Thymus (tissue), 11 donors: Measurements from ENCODE around the gene PLXND1. TPM values are rescaled to one million over a fixed set of nuclear protein-coding genes. Genes with fewer than 3 reads are reported as not detected.
"Not testable (repeated sequence)": the region's sequence is repeated elsewhere in the genome, so short reads cannot be mapped to it uniquely, and the experiment has no call there.

ENCODE experiments used
- DNase-seq, 9 donors: peaks; one replicate each; pipeline ENCODE4 v3.0.0-alpha.2; 2013; ENCODE audit warnings: low spot score in 9 of 9, low read depth in 6 of 9, missing footprints in 1 of 9
- H3K27ac ChIP-seq, 2 donors: one replicate each; pipeline ENCODE4 v1.5.1; 2013; ENCODE audit warnings: control low read depth in 1 of 2, low read depth in 1 of 2, low read length in 1 of 2, mild to moderate bottlenecking in 1 of 2, moderate library complexity in 1 of 2
- H3K27me3 ChIP-seq, 2 donors: one replicate each; pipeline ENCODE4 v1.5.1; 2013; ENCODE audit warnings: low read length in 1 of 2; ENCODE audit not compliant: control insufficient read depth in 2 of 2, insufficient read depth in 1 of 2
- H3K36me3 ChIP-seq, 2 donors: one replicate each; pipeline ENCODE4 v1.5.1; 2013; ENCODE audit warnings: low read length in 1 of 2, mild to moderate bottlenecking in 1 of 2, moderate library complexity in 1 of 2; ENCODE audit not compliant: control insufficient read depth in 2 of 2, insufficient read depth in 2 of 2
- H3K4me1 ChIP-seq, 2 donors: one replicate each; pipeline ENCODE4 v1.5.1; 2013; ENCODE audit warnings: low read length in 2 of 2; ENCODE audit not compliant: control insufficient read depth in 2 of 2, insufficient read depth in 2 of 2
- H3K4me3 ChIP-seq, 2 donors: one replicate each; pipeline ENCODE4 v1.5.1; 2013; ENCODE audit warnings: low read length in 2 of 2, control low read depth in 1 of 2, mild to moderate bottlenecking in 1 of 2
- H3K9me3 ChIP-seq, 2 donors: one replicate each; pipeline ENCODE4 v1.5.1; 2013; ENCODE audit warnings: low read length in 1 of 2, mild to moderate bottlenecking in 1 of 2; ENCODE audit not compliant: control insufficient read depth in 2 of 2, insufficient read depth in 1 of 2
- WGBS: extraction: QIAGEN DNeasy Blood & Tissue Kit; methylation state at CpG from one replicate; pipeline ENCODE4 v1.1.7; 2013; 5-methylcytosine and 5-hydroxymethylcytosine counted together
- polyA plus RNA-seq: library from polyadenylated mRNA; stranded (reverse); fragments of 200-250 nt; gene quantifications from one replicate; pipeline ENCODE4 v1.2.3, GENCODE V29; 2013
- total RNA-seq: library from RNA; stranded (reverse); fragments of 120-200 nt; gene quantifications from one replicate; pipeline ENCODE4 v1.2.4, GENCODE V29; 2013
- donor health status: healthy.

Gene PLXND1
- total and polyA plus RNA-seq, 2 donors: 31.2 to 106 TPM

DNA sequence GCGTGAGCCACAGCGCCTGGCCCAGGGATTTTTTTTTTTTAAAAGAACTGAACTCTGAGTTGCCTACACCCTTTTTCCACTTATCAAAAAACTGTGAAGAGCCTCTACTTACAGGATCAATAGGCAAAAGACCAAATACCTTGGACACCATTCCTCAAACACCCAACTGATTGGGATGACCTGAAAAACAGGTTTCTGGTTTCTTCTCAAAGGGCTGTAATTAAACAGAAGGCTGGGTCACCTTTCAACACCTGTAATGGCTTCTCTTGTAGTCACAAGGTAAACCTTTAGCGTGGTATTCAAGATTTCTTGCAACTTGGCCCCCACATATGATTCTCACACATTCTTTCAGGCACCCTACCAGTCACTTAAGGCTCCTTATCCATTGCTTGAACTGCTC lies 38.4 kb upstream of the PLXND1 start:
- Histone ChIP-seq H3K27ac (no peak overlapping the region), H3K4me3 (no peak overlapping the region), H3K27me3 (no peaks in the 10 kb centered on the region), H3K4me1 (no peaks in the 10 kb centered on the region), H3K9me3 (no peaks in the 10 kb centered on the region), H3K36me3 (peaks cover 0 to 4% of the 10 kb centered on the region in 2 donors)
- 79% methylated on average over 3 of the region's 3 CpGs for WGBS
- no peak for DNase-seq

DNA sequence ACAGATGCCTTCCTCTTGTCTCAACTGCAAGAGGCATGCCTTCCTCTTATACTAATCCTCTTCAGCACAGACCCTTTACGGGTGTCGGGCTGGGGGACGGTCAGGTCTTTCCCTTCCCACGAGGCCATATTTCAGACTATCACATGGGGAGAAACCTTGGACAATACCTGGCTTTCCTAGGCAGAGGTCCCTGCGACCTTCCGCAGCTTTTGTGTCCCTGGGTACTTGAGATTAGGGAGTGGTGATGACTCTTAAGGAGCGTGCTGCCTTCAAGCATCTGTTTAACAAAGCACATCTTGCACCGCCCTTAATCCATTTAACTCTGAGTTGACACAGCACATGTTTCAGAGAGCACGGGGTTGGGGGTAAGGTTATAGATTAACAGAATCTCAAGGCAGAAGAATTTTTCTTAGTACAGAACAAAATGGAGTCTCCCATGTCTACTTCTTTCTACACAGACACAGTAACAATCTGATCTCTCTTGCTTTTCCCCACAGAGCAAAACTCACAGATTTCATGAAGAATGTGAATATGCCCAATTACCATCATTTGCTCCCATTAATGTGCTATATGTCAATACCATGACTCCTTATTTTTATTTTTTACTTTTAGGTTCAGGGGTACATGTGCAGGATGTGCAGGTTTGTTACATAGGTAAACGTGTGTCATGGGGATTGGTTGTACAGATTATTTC lies 35.2 kb upstream of the PLXND1 start:
- 85% methylated on average over 9 of the region's 10 CpGs for WGBS

GRCh38 chr3:129640985-129641384 lies 34.5 kb upstream of the PLXND1 start:
- not testable (repeated sequence) for H3K36me3 ChIP-seq, H3K27me3 ChIP-seq, H3K4me3 ChIP-seq, H3K27ac ChIP-seq, DNase-seq, H3K9me3 ChIP-seq, H3K4me1 ChIP-seq
- 91% methylated on average over 7 of the region's 7 CpGs for WGBS

More for the DNA sequence above, 35.2 kb upstream of the PLXND1 start:
- H3K4me3 ChIP-seq, H3K27me3 ChIP-seq, H3K27ac ChIP-seq, H3K9me3 ChIP-seq, H3K36me3 ChIP-seq, DNase-seq, H3K4me1 ChIP-seq: not testable (repeated sequence)

DNA sequence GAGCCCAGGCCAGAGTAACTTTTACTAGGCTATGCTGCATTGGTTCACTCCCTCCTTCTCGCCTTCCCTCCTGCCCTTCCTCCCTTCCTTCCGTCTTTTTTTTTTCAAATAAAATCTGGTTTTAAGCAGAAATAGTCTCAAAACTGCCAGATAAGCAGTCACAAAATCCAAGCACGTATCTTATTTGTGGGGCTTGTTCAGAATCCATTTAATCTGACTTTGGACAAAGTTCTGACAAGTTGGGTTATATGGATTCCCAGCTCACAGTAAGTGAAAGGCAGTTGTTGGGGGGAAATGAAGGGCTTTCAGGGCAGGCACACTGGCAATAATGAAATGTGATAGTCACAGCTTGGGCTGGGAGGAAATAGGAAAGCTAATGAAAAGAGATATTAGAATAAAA lies 32.0 kb upstream of the PLXND1 start:
- Histone ChIP-seq H3K4me3 (no peak overlapping the region), H3K4me1 (no peaks in the 10 kb centered on the region), H3K27ac (no peak overlapping the region), H3K27me3 (no peaks in the 10 kb centered on the region), H3K9me3 (no peaks in the 10 kb centered on the region), H3K36me3 (no peaks in the 10 kb centered on the region)
- DNase-seq: no peak
- WGBS: 95% methylated on average over 3 of the region's 3 CpGs

DNA sequence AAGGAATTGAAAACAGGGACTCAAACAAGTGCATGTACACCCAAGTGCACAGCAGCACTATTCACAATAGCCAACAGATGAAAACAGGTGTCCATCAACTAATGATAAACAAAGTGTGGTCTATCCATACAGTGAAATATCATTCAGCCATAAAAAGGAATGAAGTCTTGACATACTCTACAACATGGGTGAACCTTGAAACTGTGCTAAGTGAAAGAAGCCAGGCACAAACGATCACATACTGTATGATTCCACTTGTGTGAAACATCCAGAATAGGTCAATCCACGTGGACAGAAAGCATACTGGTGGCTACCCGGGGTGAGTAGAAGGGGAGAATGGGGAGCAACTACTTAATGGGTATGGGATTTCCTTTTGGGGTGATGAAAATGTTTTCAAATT lies 29.6 kb upstream of the PLXND1 start:
- no peak overlapping the region for H3K4me3 ChIP-seq
- no peak for DNase-seq
- no peaks in the 10 kb centered on the region for H3K9me3 ChIP-seq
- H3K36me3 ChIP-seq: no peaks in the 10 kb centered on the region
- H3K27ac ChIP-seq: no peak overlapping the region
- H3K4me1 ChIP-seq: no peaks in the 10 kb centered on the region
- no peaks in the 10 kb centered on the region for H3K27me3 ChIP-seq
- WGBS: 92% methylated on average over 3 of the region's 3 CpGs

DNA sequence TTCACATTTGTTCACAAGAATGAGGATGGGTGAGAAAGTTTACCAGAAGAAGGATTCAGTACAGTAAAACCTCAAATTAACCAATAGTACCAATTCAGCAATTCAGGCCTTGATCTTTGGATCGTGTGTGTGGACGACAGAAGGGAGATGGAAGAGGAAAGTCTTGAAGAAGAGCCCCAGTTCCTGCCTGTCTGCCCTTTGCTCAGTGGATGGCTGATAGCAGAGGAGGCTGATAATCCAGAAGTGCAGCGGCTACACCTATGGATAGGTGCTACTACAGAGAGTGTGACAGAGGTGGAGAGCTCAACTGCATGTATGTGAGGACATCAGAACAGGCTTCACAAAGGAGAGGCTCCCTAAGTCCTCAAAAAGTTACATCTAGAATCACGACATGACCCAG lies 29.2 kb upstream of the PLXND1 start:
- Histone ChIP-seq H3K27me3 (no peaks in the 10 kb centered on the region), H3K36me3 (no peaks in the 10 kb centered on the region), H3K4me3 (no peak overlapping the region), H3K27ac (no peak overlapping the region), H3K4me1 (no peaks in the 10 kb centered on the region), H3K9me3 (no peaks in the 10 kb centered on the region)
- WGBS: 97% methylated on average over 4 of the region's 4 CpGs
- no peak for DNase-seq

GRCh38 chr3:129633751-129634481 lies 27.4 kb upstream of the PLXND1 start:
- Histone ChIP-seq H3K27ac (no peak overlapping the region), H3K36me3 (no peaks in the 10 kb centered on the region), H3K4me3 (no peak overlapping the region), H3K9me3 (no peaks in the 10 kb centered on the region), H3K27me3 (peaks cover 0 to 2% of the 10 kb centered on the region in 2 donors), H3K4me1 (no peaks in the 10 kb centered on the region)
- 83% methylated on average over 10 of the region's 10 CpGs for WGBS
- no peak for DNase-seq

- DNase-seq: no peak
- WGBS: 98% methylated on average over 10 of the region's 10 CpGs
- peaks cover 0 to 4% of the 10 kb centered on the region in 2 donors for H3K4me1 ChIP-seq
Measured at GRCh38 chr3:129632977-129633376, 26.5 kb upstream of the PLXND1 start.

DNA sequence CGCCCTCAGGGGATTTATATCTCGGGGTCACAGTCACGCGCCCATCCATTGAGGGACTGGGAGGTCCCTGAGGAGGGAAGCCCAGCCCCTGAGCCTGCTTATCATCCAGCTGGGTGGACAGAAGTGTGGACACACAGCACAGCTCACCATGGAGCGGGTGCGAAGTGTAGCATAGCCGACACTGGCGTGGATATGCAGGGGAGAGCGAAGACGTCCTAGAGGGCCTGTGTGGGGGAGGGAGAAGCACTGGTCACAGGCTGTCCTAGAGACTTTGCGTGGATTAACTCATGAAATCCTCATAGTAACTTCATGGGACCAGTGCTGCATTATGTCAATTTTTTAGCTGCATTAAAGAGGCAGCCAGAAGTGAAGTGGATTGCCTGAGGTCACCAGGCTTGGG lies 26.1 kb upstream of the PLXND1 start:
- H3K36me3 ChIP-seq: no peaks in the 10 kb centered on the region
- no peaks in the 10 kb centered on the region for H3K9me3 ChIP-seq
- WGBS: 97% methylated on average over 11 of the region's 11 CpGs
- no peak overlapping the region for H3K4me3 ChIP-seq
- peaks cover 0 to 6% of the 10 kb centered on the region in 2 donors for H3K27me3 ChIP-seq
- H3K27ac ChIP-seq: no peak overlapping the region
- peaks cover 0 to 7% of the 10 kb centered on the region in 2 donors for H3K4me1 ChIP-seq
- no peak for DNase-seq

More at GRCh38 chr3:129632977-129633376, 26.5 kb upstream of the PLXND1 start:
- Histone ChIP-seq H3K4me3 (no peak overlapping the region), H3K36me3 (no peaks in the 10 kb centered on the region), H3K27me3 (peaks cover 0 to 2% of the 10 kb centered on the region in 2 donors), H3K27ac (no peak overlapping the region), H3K9me3 (no peaks in the 10 kb centered on the region)
